ENCODE measurements around the gene DEFB118. TPM values are rescaled to one million over a fixed set of nuclear protein-coding genes. Genes with fewer than 3 reads are reported as not detected.

Gene DEFB118
- total RNA-seq, 1 donor from 2014 or later: not detected

- no peaks in the 10 kb centered on the region for H3K4me1 Mint-ChIP-seq (ENCODE audit: low read depth, unreplicated experiment)
- no peak for TF ChIP-seq CTCF (IDR thresholded peaks at IDR 0.05; ENCODE audit: partially characterized antibody, unreplicated experiment)
- peaks cover 1% of the 10 kb centered on the region for H3K27me3 Mint-ChIP-seq (ENCODE audit: unreplicated experiment)
- H3K4me3 Mint-ChIP-seq (ENCODE audit: unreplicated experiment): no peak overlapping the region
- H3K9me3 Mint-ChIP-seq (ENCODE audit: unreplicated experiment): no peaks in the 10 kb centered on the region
- H3K36me3 Mint-ChIP-seq (ENCODE audit: unreplicated experiment): no peaks in the 10 kb centered on the region
- H3K27ac Mint-ChIP-seq (ENCODE audit: unreplicated experiment): no peak overlapping the region
- DNase-seq: no peak
Measured at GRCh38 chr20:31415653-31416052, 47.3 kb downstream of the DEFB118 start.

GRCh38 chr20:31418307-31418706, 49.9 kb downstream of the DEFB118 start:
- H3K27ac Mint-ChIP-seq (ENCODE audit: unreplicated experiment): no peak overlapping the region
- no peaks in the 10 kb centered on the region for H3K4me1 Mint-ChIP-seq (ENCODE audit: low read depth, unreplicated experiment)
- H3K27me3 Mint-ChIP-seq (ENCODE audit: unreplicated experiment): peaks cover 1% of the 10 kb centered on the region

More at GRCh38 chr20:31418307-31418706, 49.9 kb downstream of the DEFB118 start:
- Mint-ChIP-seq H3K4me3 (ENCODE audit: unreplicated experiment) (no peak overlapping the region), H3K36me3 (ENCODE audit: unreplicated experiment) (no peaks in the 10 kb centered on the region), H3K9me3 (ENCODE audit: unreplicated experiment) (no peaks in the 10 kb centered on the region)
- TF ChIP-seq CTCF (IDR thresholded peaks at IDR 0.05; ENCODE audit: partially characterized antibody, unreplicated experiment): no peak
- DNase-seq: no peak

Other genes with a start within 250 kb of the DEFB118 start
- 7.8 TPM for gene DEFB115, start 110.9 kb upstream of the DEFB118 start, total RNA-seq (ENCODE audit: unreplicated experiment)
- gene DEFB116, start 60.0 kb upstream of the DEFB118 start, total RNA-seq (ENCODE audit: unreplicated experiment): not detected
- not detected for gene DEFB119, start 22.0 kb downstream of the DEFB118 start, total RNA-seq (ENCODE audit: unreplicated experiment)
- gene DEFB121, start 37.6 kb downstream of the DEFB118 start, total RNA-seq (ENCODE audit: unreplicated experiment): not detected
- not detected for gene DEFB123, start 72.0 kb downstream of the DEFB118 start, total RNA-seq (ENCODE audit: unreplicated experiment)
- gene DEFB124, start 106.5 kb downstream of the DEFB118 start, total RNA-seq (ENCODE audit: unreplicated experiment): not detected
- 2.8 TPM for gene REM1, start 106.7 kb downstream of the DEFB118 start, total RNA-seq (ENCODE audit: unreplicated experiment)
- gene HM13, start 145.8 kb downstream of the DEFB118 start, total RNA-seq (ENCODE audit: unreplicated experiment): 320 TPM
- 92.0 TPM for gene ID1, start 236.7 kb downstream of the DEFB118 start, total RNA-seq (ENCODE audit: unreplicated experiment)